Stimulated activated CD8-positive, alpha-beta memory T cell treated with anti-CD3 and anti-CD28 coated beads, Interleukin-7, amount 100 ng/mL, for 4 hours (primary cell): ENCODE measurements around the gene ROMO1.
"Not testable (repeated sequence)": the region's sequence is repeated elsewhere in the genome, so short reads cannot be mapped to it uniquely, and the experiment has no call there.

Source experiments
- DNase-seq, 2 donors: peaks; one replicate each; pipeline ENCODE4 v3.0.0-alpha.2; 2020; ENCODE audit warnings: low read depth in 2 of 2

Gene ROMO1

DNA sequence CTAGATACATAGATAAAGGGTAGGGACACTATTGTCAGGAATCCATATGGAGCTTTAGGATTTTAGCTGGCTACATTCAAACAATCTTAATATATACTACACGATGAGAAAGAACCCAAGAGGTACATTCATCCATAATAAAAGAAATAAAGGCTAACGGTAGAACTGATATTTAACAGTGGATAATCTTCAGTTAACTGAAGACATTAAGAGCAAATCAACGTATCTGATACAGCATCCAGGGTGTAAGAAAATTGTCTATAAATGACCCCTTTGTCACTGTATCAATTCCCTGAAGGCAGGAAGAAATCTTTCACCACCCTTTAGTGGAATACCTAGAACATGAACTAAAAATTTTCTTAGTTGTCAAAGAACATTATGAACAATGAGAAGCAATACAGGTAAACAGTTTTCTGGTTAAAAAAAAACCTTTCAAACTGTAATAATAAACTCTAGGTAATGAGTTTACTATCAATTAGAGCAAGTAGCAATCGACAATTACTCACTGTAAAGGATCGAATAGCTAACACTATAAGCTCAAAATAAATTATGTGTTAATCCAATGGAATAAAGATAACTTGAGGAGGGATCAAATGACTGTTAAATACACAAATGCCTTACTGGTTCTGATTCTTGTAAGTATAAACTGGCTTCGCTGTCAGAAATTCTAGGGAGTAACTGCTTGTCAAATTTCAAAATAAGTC lies 11.8 kb downstream of the ROMO1 start:
- DNase-seq: no peak

DNA sequence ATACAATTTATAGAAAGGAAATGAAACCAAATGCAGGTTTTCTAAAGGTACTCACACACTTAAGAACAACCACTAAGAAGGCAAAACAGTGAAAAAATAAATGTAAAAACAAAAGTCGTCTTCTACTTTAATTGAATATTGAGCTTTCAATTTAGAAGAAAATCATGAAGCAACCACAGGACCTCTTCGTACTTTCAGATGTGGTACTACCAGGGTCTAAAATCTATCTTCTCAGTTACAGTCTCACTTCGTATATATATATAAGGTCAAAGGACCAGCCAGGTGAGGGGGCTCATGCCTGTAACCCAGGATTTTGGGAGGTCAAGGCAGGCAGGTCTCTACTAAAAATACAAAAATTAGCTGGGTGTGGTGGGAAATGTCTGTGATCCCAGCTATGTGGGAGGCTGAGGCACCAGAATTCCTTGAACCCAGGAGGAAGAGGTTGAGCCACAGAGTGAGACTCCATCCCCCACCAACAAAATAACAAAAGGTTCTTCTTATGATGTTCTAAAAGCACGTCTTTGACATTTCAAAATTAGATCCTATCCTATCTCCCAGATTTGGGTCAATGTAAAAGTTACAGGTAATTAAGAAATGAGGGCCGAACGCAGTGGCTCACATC lies 12.5 kb downstream of the ROMO1 start:
- DNase-seq: no peak

- not testable (repeated sequence) for DNase-seq
Measured at GRCh38 chr20:35713120-35713519, 13.9 kb downstream of the ROMO1 start.

GRCh38 chr20:35714127-35714526 lies 14.9 kb downstream of the ROMO1 start:
- DNase-seq: no peak

GRCh38 chr20:35715652-35716051 lies 16.4 kb downstream of the ROMO1 start:
- DNase-seq: no peak

DNA sequence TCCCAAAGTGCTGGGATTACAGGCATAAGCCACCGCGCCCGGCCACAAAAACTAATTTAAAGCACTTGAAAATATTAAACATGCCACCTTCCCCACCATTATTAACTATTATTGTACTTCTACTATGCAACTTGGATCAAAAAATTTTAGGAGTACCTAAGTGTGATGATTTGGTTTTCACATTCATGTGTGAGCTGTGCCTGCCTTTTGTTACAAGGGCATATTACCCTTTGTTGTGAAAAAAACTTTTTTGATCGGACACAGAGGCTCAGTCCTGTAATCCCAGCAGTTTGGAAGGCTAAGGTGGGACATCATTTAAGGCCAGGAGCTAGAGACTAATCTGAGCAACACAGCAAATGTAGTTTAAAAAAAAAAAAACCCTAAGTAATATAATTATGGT lies 17.1 kb downstream of the ROMO1 start:
- no peak for DNase-seq

DNA sequence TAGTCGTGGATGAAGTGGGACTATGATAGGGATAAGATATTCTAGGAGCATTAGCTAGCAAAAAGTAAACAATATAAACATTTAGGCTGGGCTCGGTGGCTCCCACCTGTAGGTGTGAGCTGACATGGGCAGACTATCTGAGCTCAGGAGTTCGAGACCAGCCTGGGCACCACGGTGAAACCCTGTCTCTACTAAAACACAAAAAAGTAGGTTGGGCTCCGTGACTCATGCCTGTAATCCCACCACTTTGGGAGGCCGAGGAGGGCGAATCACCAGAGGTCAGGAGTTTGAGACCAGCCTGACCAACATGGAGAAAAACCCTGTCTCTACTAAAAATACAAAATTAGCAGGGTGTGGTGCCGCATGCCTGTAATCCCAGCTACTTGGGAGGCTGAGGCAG lies 19.1 kb downstream of the ROMO1 start:
- DNase-seq: not testable (repeated sequence)

GRCh38 chr20:35718972-35719635 lies 19.9 kb downstream of the ROMO1 start:
- DNase-seq: no peak

GRCh38 chr20:35719717-35720116 lies 20.5 kb downstream of the ROMO1 start:
- DNase-seq: no peak

GRCh38 chr20:35720165-35721123 lies 21.2 kb downstream of the ROMO1 start:
- DNase-seq: no peak

- no peak for DNase-seq
Measured at GRCh38 chr20:35721219-35721618, 22.0 kb downstream of the ROMO1 start.

- no peak for DNase-seq
Measured at GRCh38 chr20:35721621-35722020, 22.4 kb downstream of the ROMO1 start.

DNA sequence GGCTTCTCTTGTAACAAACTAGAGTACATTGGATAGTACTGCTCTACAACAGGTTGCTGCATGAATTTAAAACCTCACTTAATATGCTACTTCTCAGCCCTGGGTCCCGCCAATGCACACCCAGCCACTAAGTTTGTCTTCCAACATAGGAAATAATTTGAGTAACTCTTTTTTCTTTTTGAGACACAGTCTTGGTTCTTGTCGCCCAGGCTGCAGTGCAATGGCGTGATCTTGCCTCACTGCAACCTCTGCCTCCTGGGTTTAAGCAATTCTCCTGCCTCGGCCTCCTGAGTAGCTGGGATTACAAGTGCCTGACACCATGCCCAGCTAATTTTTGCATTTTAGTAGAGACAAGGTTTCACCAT lies 24.1 kb downstream of the ROMO1 start:
- DNase-seq: not testable (repeated sequence)

DNA sequence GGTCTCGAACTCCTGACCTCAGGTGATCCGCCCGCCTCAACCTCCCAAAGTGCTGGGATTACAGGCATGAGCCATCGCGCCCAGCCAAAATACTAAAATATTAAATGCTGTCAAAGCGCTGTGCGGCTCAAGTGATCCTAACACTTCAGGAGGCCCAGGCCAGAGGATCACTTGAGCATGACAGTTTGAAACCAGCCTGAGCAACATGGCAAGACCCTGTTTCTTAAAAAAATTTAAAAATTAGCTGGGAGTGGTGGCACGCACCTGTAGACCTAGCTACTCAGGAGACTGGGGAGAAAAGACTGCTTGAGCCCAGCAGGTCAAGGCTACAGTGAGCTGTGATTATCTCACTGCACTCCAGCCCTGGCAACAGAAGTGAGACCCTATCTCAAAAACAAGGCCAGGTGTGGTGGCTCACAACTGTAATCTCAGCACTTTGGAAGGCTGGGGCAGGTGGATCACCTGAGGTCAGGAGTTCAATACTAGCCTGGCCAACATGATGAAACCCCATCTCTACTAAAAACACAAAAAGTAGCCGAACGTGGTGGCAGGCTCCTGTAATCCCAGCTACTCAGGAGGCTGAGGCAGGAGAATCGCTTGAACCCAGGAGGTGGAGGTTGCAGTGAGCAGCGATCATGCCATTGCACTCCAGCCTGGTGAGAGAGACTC lies 24.6 kb downstream of the ROMO1 start:
- not testable (repeated sequence) for DNase-seq

DNA sequence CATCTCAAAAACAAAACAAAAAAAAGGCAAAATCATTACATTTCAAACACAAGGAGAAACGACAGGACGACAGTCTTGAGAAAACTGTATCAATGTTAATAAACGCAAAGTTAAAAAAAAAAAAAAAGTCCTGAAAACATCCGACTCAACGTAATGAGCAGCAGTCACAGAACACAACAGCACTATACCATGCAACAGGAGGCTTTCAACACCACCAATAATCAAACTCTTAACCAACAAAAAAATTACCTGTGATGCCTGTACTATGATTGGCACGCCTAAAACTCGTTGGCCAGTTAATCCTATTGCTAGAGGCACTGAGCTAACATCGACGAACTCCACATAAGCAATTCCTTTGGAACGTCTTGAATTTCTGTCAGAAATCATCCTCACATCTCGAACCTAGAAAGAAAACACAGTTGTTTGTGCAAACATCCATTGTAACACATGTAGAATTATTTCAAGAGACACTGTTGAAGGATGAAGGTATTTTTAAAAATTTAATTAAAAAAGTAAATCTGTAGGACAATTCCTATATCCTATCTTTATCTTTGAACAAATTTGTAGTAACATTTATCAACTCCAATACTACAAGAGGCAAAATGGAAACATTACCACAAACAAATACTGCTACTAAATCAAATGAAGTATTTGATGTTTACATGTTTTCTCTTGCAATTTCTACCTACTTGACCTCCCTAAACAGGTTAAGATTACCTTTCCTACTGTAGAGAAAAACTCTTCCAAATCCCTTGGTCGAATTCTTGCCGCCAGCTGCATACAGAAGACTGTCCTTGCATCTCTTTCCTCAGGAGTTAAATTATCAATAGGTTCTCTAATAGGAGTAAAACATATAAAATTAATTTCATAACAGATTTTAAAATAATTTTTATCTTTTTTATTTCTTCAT lies 25.4 kb downstream of the ROMO1 start:
- no peak for DNase-seq

DNA sequence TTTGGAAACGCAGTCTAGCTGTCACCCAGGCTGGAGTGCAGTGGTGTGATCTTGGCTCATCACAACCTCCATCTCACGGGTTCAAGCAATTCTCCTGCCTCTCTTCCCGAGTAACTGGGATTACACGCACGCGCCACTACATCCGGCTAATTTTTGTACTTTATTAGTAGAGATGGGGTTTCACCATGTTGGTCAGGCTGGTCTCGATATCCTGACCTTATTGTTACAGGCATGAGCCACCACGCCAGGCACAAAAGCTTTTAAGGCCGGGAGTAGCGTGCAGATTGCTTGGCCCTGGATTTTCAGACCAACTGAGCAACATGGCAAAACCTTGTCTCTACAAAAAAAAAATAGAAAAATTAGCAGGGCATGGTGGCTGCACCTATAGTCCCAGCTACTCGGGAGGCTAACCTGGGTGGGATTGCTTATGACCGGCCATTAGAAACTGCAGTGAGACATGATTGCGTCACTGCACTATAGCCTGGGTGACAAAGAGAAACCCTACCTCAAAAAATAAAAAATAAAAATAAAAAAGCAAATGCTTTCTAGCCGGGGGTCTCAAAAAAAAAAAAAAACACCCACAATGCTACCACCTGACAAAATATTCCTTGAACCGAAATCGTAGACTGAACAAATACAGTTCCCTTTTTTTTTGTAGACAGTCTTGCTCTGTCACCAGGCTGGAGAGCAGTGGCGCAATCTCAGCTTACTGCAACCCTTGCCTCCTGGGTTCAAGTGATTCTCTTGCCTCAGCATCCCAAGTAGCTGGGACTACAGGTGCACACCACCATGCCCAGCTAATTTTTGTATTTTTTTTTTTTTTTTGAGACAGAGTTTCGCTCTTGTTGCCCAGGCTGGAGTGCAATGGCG lies 27.9 kb downstream of the ROMO1 start:
- no peak for DNase-seq

DNA sequence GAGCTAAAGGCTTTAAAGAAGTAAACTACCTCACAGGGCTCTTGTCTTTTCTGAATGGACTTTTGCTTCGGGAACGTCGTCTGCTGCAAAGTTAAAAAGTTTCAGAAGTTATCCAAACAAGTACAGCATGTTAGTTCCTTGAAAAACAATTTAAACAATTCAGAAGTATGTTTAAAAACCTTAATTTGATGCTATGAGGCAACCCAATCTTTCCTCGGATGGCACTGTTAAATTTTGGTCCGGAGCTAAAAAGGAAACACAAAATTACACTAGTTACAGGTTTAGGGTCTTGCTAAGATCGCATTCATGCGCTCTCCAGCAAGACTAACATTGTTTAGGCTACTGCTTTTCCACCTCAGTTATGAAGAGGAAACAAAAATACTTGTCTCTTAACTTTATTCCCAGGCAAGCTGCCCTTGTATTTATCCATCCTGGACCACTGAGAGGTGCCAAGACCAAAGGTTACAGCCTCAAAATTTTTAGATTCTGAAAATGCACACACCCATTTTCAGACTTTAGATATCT lies 30.1 kb downstream of the ROMO1 start:
- no peak for DNase-seq

GRCh38 chr20:35729836-35730582 lies 30.8 kb downstream of the ROMO1 start:
- no peak for DNase-seq
